ENCODE data around the gene CLMP. TPM values are rescaled to one million over a fixed set of nuclear protein-coding genes. Genes with fewer than 3 reads are reported as not detected.

Gene CLMP
- polyA plus RNA-seq, 4 donors, result 28.1 to 85.7 (median 40.0) TPM

- no peak for DNase-seq (ENCODE audit: low read depth in 4 of 4, low spot score in 3 of 4)
These were observed 3.1 kb downstream of the CLMP start for GRCh38 chr11:123191939-123192338.

DNA sequence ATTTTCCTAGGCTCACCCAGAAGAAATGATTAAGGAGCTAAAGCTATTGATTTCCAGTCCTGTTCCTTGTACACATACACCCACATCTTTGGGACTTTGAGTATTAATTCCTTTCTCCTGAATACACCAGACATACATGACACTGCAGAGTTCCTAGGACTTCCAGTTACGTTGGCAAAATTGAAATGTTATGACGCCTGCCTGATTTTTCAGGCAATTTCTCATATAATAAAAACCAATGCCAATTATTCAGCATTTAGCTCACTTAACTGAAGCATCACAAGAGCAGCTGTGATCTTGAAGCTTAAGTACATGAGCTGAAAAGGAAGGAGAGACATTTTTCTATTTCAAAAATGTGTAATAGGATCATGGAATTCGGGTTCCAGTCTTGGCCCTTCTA lies 4.5 kb downstream of the CLMP start:
- DNase-seq (ENCODE audit: low read depth in 4 of 4, low spot score in 3 of 4), result no peak

DNA sequence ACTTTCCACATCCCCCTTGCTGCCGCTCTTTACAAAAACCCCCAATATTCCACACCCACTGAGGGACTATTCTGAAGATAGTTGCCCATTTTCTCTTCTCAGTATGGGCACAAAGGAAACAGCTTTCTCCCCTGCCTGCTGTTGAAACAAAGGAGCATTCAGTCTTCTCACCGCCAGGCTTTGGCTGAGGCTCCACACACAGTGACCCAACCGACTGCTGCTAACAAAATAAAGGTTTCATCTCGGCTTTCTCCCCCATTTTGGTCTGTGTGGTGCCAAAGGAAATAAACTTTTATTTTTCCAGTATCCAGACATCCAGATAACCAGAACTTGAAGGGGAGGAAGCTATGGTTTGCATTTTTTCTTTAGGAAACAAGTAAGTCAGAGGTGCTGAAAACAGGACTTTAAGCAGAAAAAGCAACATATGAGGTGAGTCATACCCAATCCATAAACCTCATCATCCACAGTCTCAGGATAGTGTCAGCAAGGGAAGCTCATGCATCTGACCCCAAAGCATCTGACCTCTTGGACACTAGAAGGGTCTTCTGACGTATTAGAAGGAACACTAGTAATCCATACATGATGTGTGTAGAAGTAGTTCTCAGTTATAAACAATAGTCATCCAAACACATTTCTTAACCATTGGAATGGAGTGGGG lies 6.4 kb downstream of the CLMP start:
- DNase-seq (ENCODE audit: low read depth in 4 of 4, low spot score in 3 of 4), result no peak

GRCh38 chr11:123187665-123188507 lies 7.2 kb downstream of the CLMP start:
- no peak for DNase-seq (ENCODE audit: low read depth in 4 of 4, low spot score in 3 of 4)

- DNase-seq (ENCODE audit: low read depth in 4 of 4, low spot score in 3 of 4), result no peak
These were observed 7.8 kb downstream of the CLMP start for GRCh38 chr11:123187248-123187647.

DNA sequence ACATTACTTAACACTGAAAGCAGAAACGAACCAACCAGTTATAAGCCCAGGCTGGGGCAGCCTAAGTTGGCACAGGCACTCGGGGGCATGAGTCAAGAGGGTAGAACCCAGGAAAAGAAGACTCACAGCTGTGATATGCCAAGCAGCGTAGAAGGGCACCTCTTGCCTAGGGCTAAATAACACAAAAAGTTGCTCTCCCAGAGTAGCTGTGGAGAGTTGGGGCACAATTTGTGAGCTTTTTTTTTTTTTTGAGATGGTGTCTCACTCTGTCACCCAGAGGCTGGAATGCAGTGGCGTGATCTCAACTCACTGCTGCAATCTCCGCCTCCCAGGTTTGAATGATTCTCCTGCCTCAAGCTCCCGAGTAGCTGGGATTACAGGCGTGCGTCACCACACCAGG lies 8.8 kb downstream of the CLMP start:
- DNase-seq (ENCODE audit: low read depth in 4 of 4, low spot score in 3 of 4), result no peak

DNA sequence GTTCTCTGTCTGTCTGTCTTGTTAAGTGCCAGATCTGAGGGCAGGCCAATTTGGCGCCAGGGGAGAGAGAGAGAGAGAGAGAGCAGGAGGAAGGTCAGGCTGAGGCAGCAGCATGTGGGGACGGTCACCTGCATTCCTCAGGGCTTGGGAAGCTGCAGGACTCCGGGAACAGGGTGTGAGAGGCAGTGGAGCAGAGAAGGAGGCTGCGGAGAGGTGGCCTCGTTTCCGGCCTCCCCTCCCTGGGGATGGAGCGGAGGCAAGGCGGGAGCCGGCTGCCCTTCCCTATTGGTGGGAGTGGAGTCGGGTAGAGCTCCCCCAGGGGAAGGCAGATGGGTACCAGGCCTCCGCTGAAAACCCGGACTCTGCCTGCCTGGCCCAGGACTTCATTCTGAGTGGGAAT lies 9.7 kb downstream of the CLMP start:
- DNase-seq (ENCODE audit: low read depth in 4 of 4, low spot score in 3 of 4), result no peak

- no peak for DNase-seq (ENCODE audit: low read depth in 4 of 4, low spot score in 3 of 4)
These were observed 10.5 kb downstream of the CLMP start for GRCh38 chr11:123184531-123184930.

- DNase-seq (ENCODE audit: low read depth in 4 of 4, low spot score in 3 of 4), result no peak
These were observed 11.5 kb downstream of the CLMP start for GRCh38 chr11:123183391-123184099.

- no peak for DNase-seq (ENCODE audit: low read depth in 4 of 4, low spot score in 3 of 4)
These were observed 13.1 kb downstream of the CLMP start for GRCh38 chr11:123181767-123182500.

DNA sequence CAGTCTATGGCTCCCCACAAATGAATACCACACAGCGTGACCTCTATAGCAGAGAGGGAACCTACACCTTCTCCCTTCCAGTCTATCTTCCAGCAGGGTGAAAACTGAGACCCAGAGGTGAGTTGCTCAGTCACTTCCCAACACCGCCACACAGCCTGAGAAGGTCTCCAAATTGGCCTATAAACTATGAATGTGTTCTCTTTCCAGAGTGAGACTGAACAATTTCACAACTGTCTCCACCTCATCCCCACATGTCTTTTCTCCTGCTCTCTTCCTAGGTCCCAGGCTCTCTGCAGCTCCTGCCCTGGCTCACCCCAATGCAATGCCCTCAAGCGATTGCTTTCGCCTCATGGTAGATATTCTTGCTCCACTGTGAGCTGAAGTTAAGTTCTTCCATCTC lies 14.0 kb downstream of the CLMP start:
- no peak for DNase-seq (ENCODE audit: low read depth in 4 of 4, low spot score in 3 of 4)

DNA sequence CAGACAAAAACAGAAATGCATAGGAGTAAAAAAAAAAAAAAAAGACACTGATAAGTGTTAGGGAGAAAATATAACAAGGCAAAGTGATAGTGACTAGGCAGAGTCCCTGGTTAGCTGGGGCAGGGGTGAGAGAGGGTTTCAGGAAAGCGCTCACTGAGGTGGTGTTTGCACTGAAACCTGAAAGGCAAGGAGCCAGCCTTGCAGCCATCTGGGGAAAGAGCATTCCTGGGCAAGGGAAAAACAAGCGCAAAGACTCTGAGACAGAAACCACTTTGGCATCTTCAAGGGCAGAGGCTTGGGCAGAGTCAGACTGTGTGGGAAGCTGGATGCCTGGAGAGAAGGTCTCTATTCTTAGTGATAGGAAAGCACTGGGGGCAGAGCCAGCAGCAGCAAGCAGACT lies 14.5 kb downstream of the CLMP start:
- DNase-seq (ENCODE audit: low read depth in 4 of 4, low spot score in 3 of 4), result no peak

DNA sequence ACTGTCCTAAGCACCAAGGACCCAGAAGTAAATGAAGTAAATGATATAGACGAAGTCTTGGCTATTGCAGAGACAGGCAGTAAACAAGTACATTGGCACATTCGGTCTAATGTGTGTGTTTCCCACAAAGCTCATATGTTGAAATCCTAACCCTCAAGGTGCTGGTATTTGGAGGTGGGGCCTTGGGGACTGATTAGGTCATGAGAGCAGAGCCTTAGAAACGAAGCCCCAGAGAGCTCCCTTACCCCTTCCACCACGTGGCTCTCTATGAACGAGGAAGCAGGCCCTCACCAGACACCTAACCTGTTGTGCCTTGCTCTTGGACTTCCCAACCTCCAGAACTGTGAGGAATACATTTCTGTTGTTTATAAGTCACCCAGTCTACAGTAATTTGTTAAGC lies 14.9 kb downstream of the CLMP start:
- no peak for DNase-seq (ENCODE audit: low read depth in 4 of 4, low spot score in 3 of 4)

GRCh38 chr11:123179586-123179985 lies 15.5 kb downstream of the CLMP start:
- DNase-seq (ENCODE audit: low read depth in 4 of 4, low spot score in 3 of 4), result no peak

- DNase-seq (ENCODE audit: low read depth in 4 of 4, low spot score in 3 of 4), result no peak
These were observed 16.9 kb downstream of the CLMP start for GRCh38 chr11:123178186-123178585.

GRCh38 chr11:123176785-123177184 lies 18.3 kb downstream of the CLMP start:
- DNase-seq (ENCODE audit: low read depth in 4 of 4, low spot score in 3 of 4), result no peak

DNA sequence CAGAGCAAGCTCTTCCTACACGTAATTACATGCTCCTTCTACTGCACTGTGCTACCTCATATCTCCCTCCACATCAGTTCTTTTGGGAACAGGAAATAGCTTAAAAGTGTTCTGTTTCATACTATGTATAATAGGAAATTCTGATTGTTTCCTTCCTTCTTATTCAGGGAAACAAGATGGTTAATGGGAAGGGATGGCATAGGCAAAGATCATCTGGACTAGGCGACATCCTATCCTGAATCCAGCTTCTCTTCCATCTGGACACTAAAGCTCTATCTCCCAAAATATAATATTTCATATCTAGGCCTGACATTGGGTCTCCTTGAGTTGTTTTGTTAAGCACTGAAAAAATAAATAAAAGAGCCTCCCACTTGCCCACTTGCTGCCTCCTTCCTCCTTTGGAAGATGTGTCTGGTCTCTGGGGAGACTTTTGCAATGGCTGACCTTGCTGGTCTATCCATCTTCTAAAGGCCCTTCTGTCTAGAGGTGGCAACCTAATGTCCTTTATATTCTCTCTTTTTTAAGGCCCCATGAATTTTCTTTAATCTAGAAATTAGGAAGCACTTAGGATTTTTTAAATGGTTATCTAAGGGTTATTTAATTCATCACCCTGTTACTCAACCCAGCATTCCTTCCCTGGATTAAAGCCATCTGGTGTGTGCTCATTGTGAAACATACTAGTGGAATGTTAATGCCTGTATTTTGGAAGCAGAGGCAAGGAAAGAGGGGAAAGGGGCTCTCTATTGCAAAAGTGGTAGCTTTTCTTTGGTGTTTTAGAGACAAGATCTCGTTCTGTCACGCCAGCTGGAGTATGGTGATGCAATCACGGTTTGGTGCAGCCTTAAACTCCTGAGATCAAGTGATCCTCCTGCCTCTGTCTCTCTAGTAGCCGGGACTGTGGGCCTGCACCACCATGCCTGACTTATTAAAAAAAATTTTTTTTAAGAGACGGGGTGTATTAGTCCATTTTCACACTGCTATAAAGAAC lies 20.6 kb downstream of the CLMP start:
- DNase-seq (ENCODE audit: low read depth in 4 of 4, low spot score in 3 of 4), result no peak

- DNase-seq (ENCODE audit: low read depth in 4 of 4, low spot score in 3 of 4), result no peak
These were observed 21.2 kb downstream of the CLMP start for GRCh38 chr11:123173856-123174186.

DNA sequence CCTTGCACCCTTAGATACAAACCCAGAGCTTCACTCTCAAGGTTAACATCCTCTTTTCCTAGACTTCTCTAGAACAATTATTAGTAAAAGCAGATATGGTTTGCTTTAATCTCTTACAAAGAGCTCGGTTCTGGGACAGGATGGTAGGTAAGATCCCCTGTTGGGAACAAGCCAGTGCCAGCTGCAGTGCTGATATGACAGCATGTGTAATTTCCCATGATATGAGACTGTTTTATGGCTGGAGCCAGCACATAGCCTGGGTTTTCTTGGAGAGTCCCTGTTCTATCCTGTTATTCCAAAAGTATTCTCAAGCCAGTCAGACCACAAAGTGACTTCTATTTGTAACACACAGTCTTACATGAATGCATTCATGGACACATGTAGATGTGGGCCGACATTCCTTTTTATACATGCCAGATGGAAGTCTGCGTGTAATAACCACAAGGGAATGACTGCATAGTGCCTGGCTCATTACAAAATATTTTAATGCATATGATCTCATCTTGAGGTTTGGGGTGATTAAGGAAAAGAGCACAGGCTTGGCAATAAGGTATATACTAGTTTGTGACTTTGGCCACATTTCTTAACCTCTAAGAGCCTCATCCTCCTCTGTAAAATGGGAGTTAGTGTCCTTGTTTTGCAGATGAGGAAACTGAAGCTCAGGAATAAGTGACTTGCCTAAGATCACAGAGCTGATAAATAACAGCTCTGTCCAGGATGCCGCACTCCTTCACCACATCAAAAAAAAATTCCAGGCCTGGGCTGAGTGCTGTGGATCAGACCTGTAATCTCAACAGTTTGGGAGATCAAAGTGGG lies 21.8 kb downstream of the CLMP start:
- no peak for DNase-seq (ENCODE audit: low read depth in 4 of 4, low spot score in 3 of 4)
